ENCODE data around the gene SPARC. TPM values are rescaled to one million over a fixed set of nuclear protein-coding genes. Genes with fewer than 3 reads are reported as not detected.

The SPARC gene
- total and polyA plus RNA-seq, 8 donors: 1,647 to 5,045 (median 2,169) TPM

DNA sequence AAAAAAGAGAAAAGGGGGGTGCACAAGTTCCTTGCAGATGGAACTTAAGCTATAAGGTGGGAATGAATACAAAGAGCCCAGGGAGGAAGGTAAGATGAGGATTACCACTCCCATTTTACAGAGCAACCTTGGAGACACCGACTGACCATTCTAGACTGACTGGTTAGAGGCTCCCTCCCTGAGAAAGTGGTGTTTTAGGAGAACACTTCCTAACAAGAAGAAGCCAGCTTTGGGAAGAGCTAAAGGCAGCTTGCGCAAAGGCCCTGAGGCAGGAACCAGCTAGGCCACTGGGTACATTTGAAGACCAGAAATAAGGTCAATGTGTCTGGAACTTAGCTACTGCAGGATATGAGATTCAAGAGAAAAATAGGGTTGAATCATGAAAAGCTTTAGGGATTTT is 38.6 kb downstream of the SPARC start:
- DNase-seq (no peak), ATAC-seq (no peak)
- H3K27me3 ChIP-seq: no peaks in the 10 kb centered on the region
- TF ChIP-seq, protein P1, sequence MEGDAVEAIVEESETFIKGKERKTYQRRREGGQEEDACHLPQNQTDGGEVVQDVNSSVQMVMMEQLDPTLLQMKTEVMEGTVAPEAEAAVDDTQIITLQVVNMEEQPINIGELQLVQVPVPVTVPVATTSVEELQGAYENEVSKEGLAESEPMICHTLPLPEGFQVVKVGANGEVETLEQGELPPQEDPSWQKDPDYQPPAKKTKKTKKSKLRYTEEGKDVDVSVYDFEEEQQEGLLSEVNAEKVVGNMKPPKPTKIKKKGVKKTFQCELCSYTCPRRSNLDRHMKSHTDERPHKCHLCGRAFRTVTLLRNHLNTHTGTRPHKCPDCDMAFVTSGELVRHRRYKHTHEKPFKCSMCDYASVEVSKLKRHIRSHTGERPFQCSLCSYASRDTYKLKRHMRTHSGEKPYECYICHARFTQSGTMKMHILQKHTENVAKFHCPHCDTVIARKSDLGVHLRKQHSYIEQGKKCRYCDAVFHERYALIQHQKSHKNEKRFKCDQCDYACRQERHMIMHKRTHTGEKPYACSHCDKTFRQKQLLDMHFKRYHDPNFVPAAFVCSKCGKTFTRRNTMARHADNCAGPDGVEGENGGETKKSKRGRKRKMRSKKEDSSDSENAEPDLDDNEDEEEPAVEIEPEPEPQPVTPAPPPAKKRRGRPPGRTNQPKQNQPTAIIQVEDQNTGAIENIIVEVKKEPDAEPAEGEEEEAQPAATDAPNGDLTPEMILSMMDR (IDR thresholded peaks at IDR 0.05): no peak
- H3K4me1 ChIP-seq: peaks cover 0 to 3% of the 10 kb centered on the region in 2 donors
- no peak overlapping the region for H3K4me3 ChIP-seq
- no peaks in the 10 kb centered on the region for H3K36me3 ChIP-seq
- no peaks in the 10 kb centered on the region for H3K9me3 ChIP-seq
- H3K27ac ChIP-seq: no peak overlapping the region
- intact Hi-C loops (cut with DNase I): no loop called here

DNA sequence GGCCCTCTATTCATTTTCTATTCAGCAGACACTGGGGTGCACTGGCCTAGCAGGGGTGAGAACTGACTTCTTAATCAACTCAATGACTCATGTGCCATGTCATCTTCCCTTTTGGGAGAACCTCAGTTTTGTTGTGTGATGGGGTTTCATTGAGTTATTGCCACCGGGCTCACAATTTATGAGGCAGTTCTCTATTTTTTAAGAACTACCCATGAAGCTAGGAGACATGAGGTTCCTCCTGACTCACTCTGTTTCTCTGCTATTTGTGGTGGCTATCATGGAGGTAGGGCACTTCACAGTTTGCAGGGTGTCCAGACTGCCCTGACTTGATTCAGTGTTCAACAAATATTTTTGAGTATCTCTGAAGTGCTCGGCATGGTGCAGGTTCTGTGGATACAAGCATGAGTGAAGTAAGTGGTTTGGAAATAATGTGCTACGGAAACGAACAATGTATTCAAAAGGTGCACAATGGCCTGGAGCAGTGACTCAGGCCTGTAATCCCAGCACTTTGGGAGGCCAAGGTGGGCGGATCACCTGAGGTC is 39.3 kb downstream of the SPARC start:
- Histone ChIP-seq H3K36me3 (no peaks in the 10 kb centered on the region), H3K4me1 (peaks cover 0 to 3% of the 10 kb centered on the region in 2 donors), H3K27ac (no peak overlapping the region), H3K27me3 (no peaks in the 10 kb centered on the region), H3K9me3 (no peaks in the 10 kb centered on the region), H3K4me3 (no peak overlapping the region)
- ATAC-seq (peak; percentile 81), DNase-seq (no peak)
- intact Hi-C loops (cut with DNase I): no loop called here
- TF ChIP-seq, protein P1 (IDR thresholded peaks at IDR 0.05): no peak

DNA sequence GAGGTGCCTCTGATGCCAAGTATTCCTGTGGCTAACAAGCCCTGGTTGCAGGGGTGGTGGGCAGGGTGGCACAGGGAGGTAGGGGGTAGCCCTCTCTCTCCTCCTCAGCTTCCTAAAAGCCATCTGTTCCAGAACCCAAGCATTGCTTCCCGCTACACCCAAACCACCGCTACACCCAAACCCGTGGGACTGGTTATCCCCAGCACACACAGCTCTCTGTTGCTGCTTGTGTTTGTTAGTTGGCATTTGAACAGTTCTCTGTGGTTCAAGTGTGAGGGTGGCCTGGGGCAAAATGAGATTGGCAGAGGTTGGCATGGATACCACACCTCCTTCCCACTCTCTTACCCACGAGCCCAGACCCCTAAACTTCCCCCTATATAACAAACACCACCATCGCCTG is 40.4 kb downstream of the SPARC start:
- intact Hi-C loops (cut with DNase I): no loop called here
- Histone ChIP-seq H3K27me3 (no peaks in the 10 kb centered on the region), H3K9me3 (no peaks in the 10 kb centered on the region), H3K4me3 (no peak overlapping the region), H3K27ac (no peak overlapping the region), H3K36me3 (no peaks in the 10 kb centered on the region), H3K4me1 (peaks cover 0 to 3% of the 10 kb centered on the region in 2 donors)
- TF ChIP-seq, protein P1 (IDR thresholded peaks at IDR 0.05): no peak
- DNase-seq: no peak
- no peak for ATAC-seq

DNA sequence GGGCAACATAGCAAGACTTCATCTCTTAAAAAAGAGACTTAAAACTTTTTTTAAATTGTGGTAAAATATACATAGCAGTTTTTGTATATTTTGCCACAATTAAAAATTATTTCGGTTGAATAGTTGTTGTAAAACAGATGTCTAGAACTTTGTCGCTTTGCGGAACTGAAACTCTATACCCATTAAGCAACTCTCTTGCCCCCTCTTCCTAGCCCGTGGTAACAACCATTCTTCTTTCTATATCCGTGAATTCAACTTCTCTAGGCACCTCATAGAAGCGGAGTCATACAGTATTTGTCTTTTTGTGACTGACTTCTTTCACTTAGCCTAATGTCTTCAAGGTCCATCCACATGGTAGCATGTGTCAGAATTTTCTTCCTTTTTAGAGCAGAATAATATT is 43.3 kb downstream of the SPARC start:
- TF ChIP-seq, protein P1 (IDR thresholded peaks at IDR 0.05): no peak
- Histone ChIP-seq H3K9me3 (no peaks in the 10 kb centered on the region), H3K4me3 (no peak overlapping the region), H3K36me3 (no peaks in the 10 kb centered on the region), H3K27me3 (no peaks in the 10 kb centered on the region), H3K27ac (no peak overlapping the region), H3K4me1 (peaks cover 0 to 3% of the 10 kb centered on the region in 2 donors)
- DNase-seq (no peak), ATAC-seq (peak; percentile 27)
- intact Hi-C loops (cut with DNase I): no loop called here

DNA sequence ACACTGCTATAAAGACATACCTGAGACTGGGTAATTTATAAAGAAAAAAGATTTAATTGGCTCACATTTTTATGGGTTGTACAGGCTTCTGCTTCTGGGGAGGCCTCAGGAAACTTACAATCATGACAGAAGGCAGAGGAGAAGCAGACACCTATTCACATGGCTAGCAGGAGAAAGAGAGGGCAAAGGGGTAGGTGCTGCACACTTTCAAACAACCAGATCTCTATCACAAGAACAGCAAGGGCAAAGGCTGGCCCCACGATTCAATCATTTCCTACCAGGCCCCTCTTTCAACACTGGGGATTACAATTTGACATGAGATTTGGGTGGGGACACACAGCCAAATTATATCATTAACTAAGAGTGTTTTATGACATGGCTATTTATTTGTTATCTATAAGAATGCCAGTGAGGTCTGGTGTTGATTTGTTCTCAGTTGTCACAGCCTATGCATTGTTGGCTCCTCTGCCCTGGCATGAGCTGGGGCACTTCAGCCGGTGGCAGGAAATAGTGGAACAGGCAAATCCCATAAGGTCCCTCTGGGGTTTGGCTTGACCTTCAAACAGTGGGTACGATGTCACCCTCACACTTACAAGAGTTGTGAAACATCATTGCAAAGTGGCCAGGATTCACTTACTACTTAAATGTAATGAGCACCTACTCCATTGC is 44.1 kb downstream of the SPARC start:
- Histone ChIP-seq H3K27me3 (no peaks in the 10 kb centered on the region), H3K4me1 (peaks cover 0 to 3% of the 10 kb centered on the region in 2 donors), H3K9me3 (no peaks in the 10 kb centered on the region), H3K36me3 (no peaks in the 10 kb centered on the region), H3K27ac (no peak overlapping the region), H3K4me3 (no peak overlapping the region)
- DNase-seq (no peak), ATAC-seq (no peak)
- intact Hi-C loops (cut with DNase I): no loop called here
- TF ChIP-seq, protein P1 (IDR thresholded peaks at IDR 0.05): no peak

Measured in left lung (tissue), 10 donors.